MM.1S (cell line): ENCODE results near the gene SETDB2.

ENCODE experiments used
- EZH2 ChIP-seq: fragments of 300-600 bp; sonication (generic); optimal IDR thresholded peaks from 2 replicates; pipeline ENCODE3; 2017; ENCODE audit warnings: low read depth, mild to moderate bottlenecking, antibody characterized with exemption, low read length, mixed read lengths
- EZH2phosphoT487 ChIP-seq: fragments of 300-600 bp; sonication (generic); IDR thresholded peaks from 2 replicates; pipeline ENCODE4 v1.6.1; 2018; ENCODE audit warnings: antibody characterized with exemption, low read length
- TF ChIP-seq, protein P1 (sequence below): fragments of 300-600 bp; sonication (generic); IDR thresholded peaks from 2 replicates; pipeline ENCODE4 v1.5.1; 2016; ENCODE audit warnings: antibody characterized with exemption, low read length, mixed read lengths

- TF ChIP-seq EZH2 = no peak
- TF ChIP-seq EZH2phosphoT487 = no peak
- TF ChIP-seq, protein P1, sequence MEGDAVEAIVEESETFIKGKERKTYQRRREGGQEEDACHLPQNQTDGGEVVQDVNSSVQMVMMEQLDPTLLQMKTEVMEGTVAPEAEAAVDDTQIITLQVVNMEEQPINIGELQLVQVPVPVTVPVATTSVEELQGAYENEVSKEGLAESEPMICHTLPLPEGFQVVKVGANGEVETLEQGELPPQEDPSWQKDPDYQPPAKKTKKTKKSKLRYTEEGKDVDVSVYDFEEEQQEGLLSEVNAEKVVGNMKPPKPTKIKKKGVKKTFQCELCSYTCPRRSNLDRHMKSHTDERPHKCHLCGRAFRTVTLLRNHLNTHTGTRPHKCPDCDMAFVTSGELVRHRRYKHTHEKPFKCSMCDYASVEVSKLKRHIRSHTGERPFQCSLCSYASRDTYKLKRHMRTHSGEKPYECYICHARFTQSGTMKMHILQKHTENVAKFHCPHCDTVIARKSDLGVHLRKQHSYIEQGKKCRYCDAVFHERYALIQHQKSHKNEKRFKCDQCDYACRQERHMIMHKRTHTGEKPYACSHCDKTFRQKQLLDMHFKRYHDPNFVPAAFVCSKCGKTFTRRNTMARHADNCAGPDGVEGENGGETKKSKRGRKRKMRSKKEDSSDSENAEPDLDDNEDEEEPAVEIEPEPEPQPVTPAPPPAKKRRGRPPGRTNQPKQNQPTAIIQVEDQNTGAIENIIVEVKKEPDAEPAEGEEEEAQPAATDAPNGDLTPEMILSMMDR = no peak
Observed at GRCh38 chr13:49466292-49466838, 22.3 kb downstream of the SETDB2 start.
